ENCODE measurements around the gene SRP68. TPM values are rescaled to one million over a fixed set of nuclear protein-coding genes. Genes with fewer than 3 reads are reported as not detected.
A peak's percentile ranks its signal among the peaks of the same experiment; 100 is the strongest.

The SRP68 gene
- total and polyA plus RNA-seq, 7 experiments from 2014 or later, result 69.6 to 105 (median 91.9) TPM

GRCh38 chr17:76088041-76088867, 15.9 kb upstream of the SRP68 start:
- H3K36me3 Mint-ChIP-seq, result peaks cover 0 to 29% (median 11%) of the 10 kb centered on the region in 5 donors
- CTCF ChIA-PET, result interaction anchor here (1.9 kb wide), 1 partner anchor 74 kb away, joined by 5 read pairs; no protein-coding TSS in a partner anchor
- no peak for ATAC-seq
- Histone ChIP-seq H3K4me3 (ENCODE audit: low read length) (no peak overlapping the region), H3K4me1 (ENCODE audit: control insufficient read depth in 2 of 2, insufficient read depth in 2 of 2, low read length in 2 of 2) (no peaks in the 10 kb centered on the region), H3K27me3 (ENCODE audit: control insufficient read depth in 2 of 2, insufficient read depth in 2 of 2, low read length in 2 of 2) (no peaks in the 10 kb centered on the region), H3K27ac (ENCODE audit: low read depth, low read length) (no peak overlapping the region), H3K9me3 (ENCODE audit: control insufficient read depth in 2 of 3, low read length in 3 of 3) (no peaks in the 10 kb centered on the region), H3K36me3 (ENCODE audit: control insufficient read depth in 2 of 3, insufficient read depth in 3 of 3, low read length in 3 of 3) (peaks cover 4 to 99% (median 25%) of the 10 kb centered on the region in 3 experiments)
- intact Hi-C loops (cut with micrococcal nuclease), result no loop called here
- H3K27me3 Mint-ChIP-seq, result no peaks in the 10 kb centered on the region
- DNase-seq, result no peak
- H3K9me3 Mint-ChIP-seq, result peaks cover 0 to 1% (median 0%) of the 10 kb centered on the region in 11 donors
- H3K4me1 Mint-ChIP-seq, result peaks cover 0 to 11% (median 6%) of the 10 kb centered on the region in 7 donors
- H3K4me3 Mint-ChIP-seq, result no peak overlapping the region
- POLR2A ChIA-PET, result interaction anchor here (1.6 to 3.5 kb wide), 2 partner anchors 9 to 15 kb away, joined by 4 to 13 read pairs; partner anchors contain the start of gene EXOC7
- no peak overlapping the region for H3K27ac Mint-ChIP-seq

GRCh38 chr17:76087531-76087930, 15.2 kb upstream of the SRP68 start:
- POLR2A ChIA-PET, result no interaction called here
- H3K9me3 Mint-ChIP-seq, result peaks cover 0 to 1% (median 0%) of the 10 kb centered on the region in 11 donors
- Histone ChIP-seq H3K9me3 (ENCODE audit: control insufficient read depth in 2 of 3, low read length in 3 of 3) (no peaks in the 10 kb centered on the region), H3K27ac (ENCODE audit: low read depth, low read length) (no peak overlapping the region), H3K4me3 (ENCODE audit: low read length) (no peak overlapping the region), H3K27me3 (ENCODE audit: control insufficient read depth in 2 of 2, insufficient read depth in 2 of 2, low read length in 2 of 2) (no peaks in the 10 kb centered on the region), H3K4me1 (ENCODE audit: control insufficient read depth in 2 of 2, insufficient read depth in 2 of 2, low read length in 2 of 2) (no peaks in the 10 kb centered on the region), H3K36me3 (ENCODE audit: control insufficient read depth in 2 of 3, insufficient read depth in 3 of 3, low read length in 3 of 3) (peaks cover 4 to 99% (median 24%) of the 10 kb centered on the region in 3 experiments)
- peaks cover 0 to 11% (median 6%) of the 10 kb centered on the region in 7 donors for H3K4me1 Mint-ChIP-seq
- no peak overlapping the region for H3K27ac Mint-ChIP-seq
- ATAC-seq (no peak), DNase-seq (no peak)
- no peak overlapping the region for H3K4me3 Mint-ChIP-seq
- peaks cover 0 to 27% (median 11%) of the 10 kb centered on the region in 5 donors for H3K36me3 Mint-ChIP-seq
- intact Hi-C loops (cut with micrococcal nuclease), result no loop called here
- no peaks in the 10 kb centered on the region for H3K27me3 Mint-ChIP-seq
- CTCF ChIA-PET, result no interaction called here

- Mint-ChIP-seq H3K27me3 (no peaks in the 10 kb centered on the region), H3K4me3 (no peak overlapping the region), H3K27ac (peak overlapping the region in 1 of 9 donors; percentile 60), H3K9me3 (peaks cover 0 to 1% (median 0%) of the 10 kb centered on the region in 11 donors), H3K4me1 (peaks cover 0 to 4% (median 4%) of the 10 kb centered on the region in 7 donors), H3K36me3 (peaks cover 0 to 22% (median 5%) of the 10 kb centered on the region in 5 donors)
- POLR2A ChIA-PET, result interaction anchor here (0.7 kb wide), 1 partner anchor 207 kb away, joined by 3 read pairs; no protein-coding TSS in a partner anchor
- ATAC-seq, result no peak
- H3K36me3 ChIP-seq (ENCODE audit: control insufficient read depth in 2 of 3, insufficient read depth in 3 of 3, low read length in 3 of 3), result peaks cover 4 to 90% (median 24%) of the 10 kb centered on the region in 3 experiments
- H3K27me3 ChIP-seq (ENCODE audit: control insufficient read depth in 2 of 2, insufficient read depth in 2 of 2, low read length in 2 of 2), result no peaks in the 10 kb centered on the region
- CTCF ChIA-PET, result interaction anchor here (0.8 kb wide), 1 partner anchor 215 kb away, joined by 3 read pairs; no protein-coding TSS in a partner anchor
- no peak overlapping the region for H3K27ac ChIP-seq (ENCODE audit: low read depth, low read length)
- intact Hi-C loops (cut with micrococcal nuclease), result no loop called here
- H3K4me1 ChIP-seq (ENCODE audit: control insufficient read depth in 2 of 2, insufficient read depth in 2 of 2, low read length in 2 of 2), result no peaks in the 10 kb centered on the region
- H3K9me3 ChIP-seq (ENCODE audit: control insufficient read depth in 2 of 3, low read length in 3 of 3), result no peaks in the 10 kb centered on the region
- no peak for DNase-seq
- H3K4me3 ChIP-seq (ENCODE audit: low read length), result no peak overlapping the region
Observed at GRCh38 chr17:76086384-76086783, 14.1 kb upstream of the SRP68 start.

- H3K27ac Mint-ChIP-seq, result peak overlapping the region in 1 of 9 donors; percentile 60
- POLR2A ChIA-PET, result interaction anchor here (0.7 kb wide), 1 partner anchor 206 kb away, joined by 3 read pairs; no protein-coding TSS in a partner anchor
- CTCF ChIA-PET, result interaction anchor here (0.6 to 0.8 kb wide), 2 partner anchors 216 to 378 kb away, joined by 3 read pairs; no protein-coding TSS in a partner anchor
Observed at GRCh38 chr17:76085731-76086366, 13.5 kb upstream of the SRP68 start.

GRCh38 chr17:76085066-76085730, 12.9 kb upstream of the SRP68 start:
- ChIA-PET CTCF (interaction anchor here (0.6 to 0.7 kb wide), 2 partner anchors 216 to 378 kb away, joined by 3 to 5 read pairs; no protein-coding TSS in a partner anchor), POLR2A (no interaction called here)
- H3K36me3 Mint-ChIP-seq, result peaks cover 0 to 18% (median 5%) of the 10 kb centered on the region in 5 donors
- H3K4me1 Mint-ChIP-seq, result peaks cover 0 to 6% (median 4%) of the 10 kb centered on the region in 7 donors
- DNase-seq, result no peak
- Histone ChIP-seq H3K4me1 (ENCODE audit: control insufficient read depth in 2 of 2, insufficient read depth in 2 of 2, low read length in 2 of 2) (no peaks in the 10 kb centered on the region), H3K9me3 (ENCODE audit: control insufficient read depth in 2 of 3, low read length in 3 of 3) (no peaks in the 10 kb centered on the region), H3K27me3 (ENCODE audit: control insufficient read depth in 2 of 2, insufficient read depth in 2 of 2, low read length in 2 of 2) (no peaks in the 10 kb centered on the region), H3K4me3 (ENCODE audit: low read length) (no peak overlapping the region), H3K27ac (ENCODE audit: low read depth, low read length) (no peak overlapping the region), H3K36me3 (ENCODE audit: control insufficient read depth in 2 of 3, insufficient read depth in 3 of 3, low read length in 3 of 3) (peaks cover 4 to 78% (median 24%) of the 10 kb centered on the region in 3 experiments)
- H3K4me3 Mint-ChIP-seq, result no peak overlapping the region
- H3K9me3 Mint-ChIP-seq, result no peaks in the 10 kb centered on the region
- peak overlapping the region in 2 of 9 donors; percentile 22 to 46 for H3K27ac Mint-ChIP-seq
- ATAC-seq, result no peak
- no peaks in the 10 kb centered on the region for H3K27me3 Mint-ChIP-seq
- intact Hi-C loops (cut with micrococcal nuclease), result no loop called here

More at GRCh38 chr17:76085731-76086366, 13.5 kb upstream of the SRP68 start:
- no peaks in the 10 kb centered on the region for H3K27me3 Mint-ChIP-seq
- peaks cover 0 to 4% (median 2%) of the 10 kb centered on the region in 7 donors for H3K4me1 Mint-ChIP-seq
- peaks cover 0 to 18% (median 5%) of the 10 kb centered on the region in 5 donors for H3K36me3 Mint-ChIP-seq
- Histone ChIP-seq H3K36me3 (ENCODE audit: control insufficient read depth in 2 of 3, insufficient read depth in 3 of 3, low read length in 3 of 3) (peaks cover 4 to 84% (median 24%) of the 10 kb centered on the region in 3 experiments), H3K4me1 (ENCODE audit: control insufficient read depth in 2 of 2, insufficient read depth in 2 of 2, low read length in 2 of 2) (no peaks in the 10 kb centered on the region), H3K9me3 (ENCODE audit: control insufficient read depth in 2 of 3, low read length in 3 of 3) (no peaks in the 10 kb centered on the region), H3K4me3 (ENCODE audit: low read length) (no peak overlapping the region), H3K27me3 (ENCODE audit: control insufficient read depth in 2 of 2, insufficient read depth in 2 of 2, low read length in 2 of 2) (no peaks in the 10 kb centered on the region), H3K27ac (ENCODE audit: low read depth, low read length) (no peak overlapping the region)
- no peak for ATAC-seq
- no peak for DNase-seq
- peaks cover 0 to 1% (median 0%) of the 10 kb centered on the region in 11 donors for H3K9me3 Mint-ChIP-seq
- intact Hi-C loops (cut with micrococcal nuclease), result no loop called here
- H3K4me3 Mint-ChIP-seq, result no peak overlapping the region

Measured in naive thymus-derived CD4-positive, alpha-beta T cell (primary cell).